Adipocyte (in vitro differentiated cells): Measurements from ENCODE around the gene DCXR.

Experiments used
- DNase-seq: peaks from one replicate; pipeline ENCODE4 v3.0.0-alpha.2; 2015; ENCODE audit warnings: low read depth
- H3K27me3 ChIP-seq: replicated peaks from 2 replicates; pipeline ENCODE4 v1.7.0; 2013; ENCODE audit warnings: mild to moderate bottlenecking, low read length, moderate library complexity; ENCODE audit not compliant: control insufficient read depth, insufficient read depth
- H3K36me3 ChIP-seq: 2 replicates; pipeline ENCODE4 v1.7.0; 2013; ENCODE audit warnings: low read length, mild to moderate bottlenecking, moderate library complexity; ENCODE audit not compliant: control insufficient read depth, insufficient read depth, severe bottlenecking
- H3K4me1 ChIP-seq: 2 replicates; pipeline ENCODE4 v1.7.0; 2013; ENCODE audit warnings: mild to moderate bottlenecking, low read length, moderate library complexity; ENCODE audit not compliant: control insufficient read depth, insufficient read depth
- H3K4me3 ChIP-seq: 2 replicates; pipeline ENCODE4 v1.7.0; 2013; ENCODE audit warnings: mild to moderate bottlenecking, low read length, moderate library complexity
- H3K9ac ChIP-seq: 2 replicates; pipeline ENCODE4 v1.7.0; 2013; ENCODE audit warnings: mild to moderate bottlenecking, low read length, moderate library complexity
- H3K9me3 ChIP-seq: 2 replicates; pipeline ENCODE4 v1.7.0; 2013; ENCODE audit warnings: mild to moderate bottlenecking, low read length, moderate library complexity; ENCODE audit not compliant: control insufficient read depth

DCXR gene

DNA sequence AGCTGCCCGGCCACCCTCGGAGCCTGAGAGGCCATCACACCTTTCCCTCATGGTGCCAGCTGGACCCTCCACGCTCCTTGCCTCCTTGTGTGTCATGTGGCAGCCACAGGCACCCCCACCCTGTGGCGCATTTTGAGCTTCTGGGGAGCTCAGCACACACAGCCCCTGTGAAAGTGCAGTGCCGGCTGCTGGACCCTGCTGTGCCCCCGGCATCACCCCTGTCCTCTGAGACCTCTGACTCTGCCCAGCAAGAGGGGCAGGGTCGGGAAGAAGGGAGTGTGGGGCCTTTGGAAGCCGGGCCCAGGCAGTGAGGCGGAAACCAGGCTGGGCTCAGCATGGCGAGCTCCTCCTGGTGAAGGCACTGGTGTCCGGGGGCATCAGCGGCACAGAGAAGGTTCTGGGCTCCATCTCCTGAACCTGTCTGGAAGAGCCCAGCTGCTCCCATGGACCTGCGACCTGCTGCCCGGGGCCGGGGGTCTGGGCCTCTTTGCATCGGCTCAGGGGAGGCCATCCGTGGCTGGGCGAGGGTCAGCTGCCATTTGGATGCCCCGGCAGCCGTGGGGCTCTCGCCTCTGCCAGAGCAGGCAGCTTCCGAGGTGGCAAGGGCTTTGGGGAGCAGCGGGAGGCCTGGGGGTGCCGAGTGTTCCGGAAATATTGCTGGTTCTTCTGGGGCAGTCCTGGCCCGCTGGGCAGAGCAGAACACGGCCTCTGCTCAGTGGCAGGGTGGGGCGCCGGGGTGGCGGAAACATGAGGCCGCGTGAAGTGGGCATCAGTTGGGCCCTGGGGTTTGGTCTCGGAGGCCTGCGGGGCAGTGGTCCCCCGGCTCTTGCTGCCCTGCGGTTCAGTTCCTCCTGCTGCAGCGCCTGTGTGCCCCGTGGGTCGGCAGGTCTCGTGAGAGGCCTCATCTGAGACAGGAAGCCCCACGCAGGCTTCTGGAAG is 32.7 kb downstream of the DCXR start:
- Histone ChIP-seq H3K4me1 (peaks cover 26% of the 10 kb centered on the region), H3K27me3 (no peaks in the 10 kb centered on the region), H3K4me3 (no peak overlapping the region), H3K36me3 (no peaks in the 10 kb centered on the region), H3K9me3 (no peaks in the 10 kb centered on the region), H3K9ac (peak overlapping the region; percentile 42)
- no peak for DNase-seq

DNA sequence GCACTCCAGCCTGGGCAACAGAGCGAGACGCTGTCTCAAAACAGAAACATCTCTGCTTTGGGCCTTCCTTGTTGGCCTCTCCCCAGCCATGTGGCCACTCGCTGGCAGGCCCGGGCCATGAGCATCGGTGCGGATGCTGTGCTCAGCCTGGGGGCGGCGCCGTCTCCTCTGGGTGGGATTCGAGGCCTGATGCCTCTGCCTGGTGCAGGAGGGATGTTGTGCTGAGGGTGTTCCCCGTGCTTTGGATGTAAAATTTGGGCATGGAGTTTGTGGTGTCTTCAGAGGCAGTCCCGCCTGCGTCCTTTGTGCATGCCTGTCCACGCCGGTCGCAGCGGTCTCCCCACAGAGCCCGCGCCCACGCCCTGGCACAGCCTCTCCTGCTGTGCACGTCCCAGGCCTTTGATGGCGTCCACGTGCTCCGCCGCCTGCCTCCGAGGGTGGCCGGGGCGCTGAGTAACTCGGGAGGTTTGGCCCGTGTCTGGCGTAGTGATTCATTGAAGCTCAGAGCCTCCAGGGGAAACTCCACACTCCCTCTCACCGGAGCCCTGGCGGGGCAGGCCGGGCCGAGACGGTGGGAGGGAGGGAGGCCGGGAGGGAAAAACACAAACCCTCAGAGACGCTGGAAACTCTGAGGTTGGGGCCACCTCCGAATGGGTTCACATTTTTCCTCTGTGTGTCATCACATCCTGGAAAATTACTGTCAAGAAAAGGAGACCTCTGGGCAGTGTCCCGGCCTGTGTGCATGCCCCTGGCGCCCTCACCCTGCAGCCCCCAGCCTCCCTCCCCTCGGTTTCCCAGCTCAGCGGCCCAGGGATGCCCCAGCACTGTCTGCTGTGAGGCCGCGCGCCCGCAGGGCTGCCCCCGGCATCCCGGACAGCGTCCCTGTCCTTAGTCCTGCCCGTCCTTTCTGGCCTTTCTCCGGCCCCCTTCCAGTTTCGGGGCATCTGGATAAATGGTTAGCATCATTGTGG is 33.8 kb downstream of the DCXR start:
- Histone ChIP-seq H3K27me3 (no peaks in the 10 kb centered on the region), H3K9me3 (no peaks in the 10 kb centered on the region), H3K36me3 (no peaks in the 10 kb centered on the region), H3K9ac (peak overlapping the region; percentile 42), H3K4me3 (no peak overlapping the region), H3K4me1 (peaks cover 26% of the 10 kb centered on the region)
- DNase-seq = peak; percentile 96

DNA sequence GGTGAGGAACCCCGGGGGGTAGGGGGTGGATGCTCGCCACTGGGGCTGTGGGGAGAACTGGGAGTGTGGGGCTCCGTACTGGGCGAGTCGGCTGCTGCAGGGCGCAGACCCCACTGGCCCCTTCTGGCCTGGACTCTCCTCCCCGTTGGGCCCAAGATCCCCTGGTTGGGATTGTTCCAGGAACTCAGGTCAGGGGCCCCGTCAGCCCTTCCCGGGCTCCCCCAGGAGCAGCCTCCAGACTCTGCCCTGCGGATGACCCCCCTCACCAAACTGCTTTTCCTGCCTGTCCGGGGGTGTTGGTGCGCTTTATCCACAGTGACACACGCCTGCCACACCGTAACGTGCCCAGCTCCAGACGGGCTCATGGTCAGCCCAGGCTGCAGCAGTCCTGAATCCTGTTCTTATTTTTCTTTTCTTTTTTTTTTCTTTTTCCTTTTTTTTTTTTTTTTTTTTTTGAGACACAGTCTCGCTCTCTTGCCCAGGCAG is 35.9 kb downstream of the DCXR start:
- peaks cover 26% of the 10 kb centered on the region for H3K4me1 ChIP-seq
- H3K9ac ChIP-seq = no peak overlapping the region
- no peak overlapping the region for H3K4me3 ChIP-seq
- DNase-seq = no peak
- peaks cover 6% of the 10 kb centered on the region for H3K36me3 ChIP-seq
- no peaks in the 10 kb centered on the region for H3K27me3 ChIP-seq
- H3K9me3 ChIP-seq = no peaks in the 10 kb centered on the region

DNA sequence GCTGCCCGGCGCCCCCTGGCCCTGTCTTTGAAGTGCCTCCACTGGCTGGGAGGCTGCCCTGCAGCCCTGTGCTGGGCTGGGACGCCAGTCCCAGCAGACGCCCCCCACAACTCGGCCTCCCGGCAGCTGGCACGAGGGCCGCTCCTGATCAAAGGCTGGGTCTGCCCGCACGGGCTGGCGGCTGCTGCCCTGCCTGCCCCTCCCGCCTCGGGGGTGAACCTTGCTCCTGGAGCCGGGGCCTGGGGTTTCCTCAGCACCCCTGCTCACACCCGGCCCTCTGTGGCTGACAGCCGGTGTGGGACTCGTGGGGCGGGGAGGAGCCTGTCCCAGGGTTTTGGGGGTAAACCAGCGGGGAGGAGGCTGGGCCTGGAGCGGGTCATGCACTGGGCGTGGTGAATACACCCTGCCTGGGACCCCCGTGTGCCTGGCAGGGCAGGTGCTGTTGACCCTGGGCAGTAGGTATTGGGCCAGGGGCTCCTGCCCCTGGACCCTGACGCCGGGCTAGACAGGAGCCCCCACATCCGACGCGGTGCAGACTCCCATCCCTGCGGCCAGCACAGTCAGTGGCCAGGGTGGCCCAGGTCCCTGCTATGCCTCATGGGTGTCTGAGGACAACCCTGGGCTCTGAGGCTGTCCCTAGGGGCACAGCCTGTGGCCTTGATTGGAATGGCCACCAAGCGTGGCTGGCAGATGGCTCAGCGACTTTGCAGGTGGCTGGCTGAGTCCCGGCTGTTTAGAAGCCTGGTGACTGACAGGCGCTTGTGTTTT is 36.5 kb downstream of the DCXR start:
- no peak for DNase-seq

DNA sequence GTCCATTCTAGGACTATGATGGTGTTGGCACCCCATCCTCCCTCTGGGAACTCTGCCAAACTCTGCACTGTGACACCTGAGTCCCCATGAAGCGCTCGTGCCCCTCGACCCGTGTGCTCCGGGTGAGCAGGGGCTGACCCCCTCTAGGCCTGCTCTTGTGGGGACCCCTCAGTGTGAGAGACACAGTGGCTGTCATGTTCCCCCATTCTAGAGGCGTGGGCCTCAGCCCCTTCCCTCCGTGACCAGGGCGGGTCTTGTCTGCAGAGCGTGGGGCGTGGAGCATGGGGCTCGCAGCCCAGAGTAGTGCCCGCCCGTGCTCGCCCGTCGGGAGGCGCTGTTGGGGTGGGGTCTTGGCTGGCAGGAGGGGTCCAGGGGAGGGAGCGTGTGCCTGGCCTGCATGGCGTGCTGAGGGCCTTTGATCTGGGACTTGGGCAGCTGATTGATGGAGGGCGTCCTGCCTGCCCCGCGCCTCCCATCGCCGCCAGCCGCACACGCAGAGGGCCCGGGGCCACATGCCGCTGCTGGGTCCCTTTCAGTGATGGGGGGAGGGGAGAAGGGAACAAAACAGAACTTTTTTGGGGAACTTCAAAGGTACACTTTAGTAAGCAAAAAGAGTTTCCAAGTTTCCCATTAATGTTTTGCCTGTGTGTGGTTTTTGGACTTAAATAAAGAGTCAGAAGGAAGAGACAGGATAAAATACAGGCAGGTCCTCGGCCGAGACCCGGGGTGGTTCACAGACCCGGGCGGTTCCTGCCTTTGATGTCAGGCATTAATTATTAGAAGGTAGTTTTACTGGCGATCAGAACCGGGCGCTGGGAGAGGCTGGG is 37.3 kb downstream of the DCXR start:
- no peak overlapping the region for H3K4me3 ChIP-seq
- DNase-seq = no peak

More for the DNA sequence above, 36.5 kb downstream of the DCXR start:
- Histone ChIP-seq H3K4me1 (peaks cover 20% of the 10 kb centered on the region), H3K4me3 (no peak overlapping the region), H3K9ac (no peak overlapping the region), H3K27me3 (no peaks in the 10 kb centered on the region), H3K9me3 (no peaks in the 10 kb centered on the region), H3K36me3 (peaks cover 8% of the 10 kb centered on the region)

DNA sequence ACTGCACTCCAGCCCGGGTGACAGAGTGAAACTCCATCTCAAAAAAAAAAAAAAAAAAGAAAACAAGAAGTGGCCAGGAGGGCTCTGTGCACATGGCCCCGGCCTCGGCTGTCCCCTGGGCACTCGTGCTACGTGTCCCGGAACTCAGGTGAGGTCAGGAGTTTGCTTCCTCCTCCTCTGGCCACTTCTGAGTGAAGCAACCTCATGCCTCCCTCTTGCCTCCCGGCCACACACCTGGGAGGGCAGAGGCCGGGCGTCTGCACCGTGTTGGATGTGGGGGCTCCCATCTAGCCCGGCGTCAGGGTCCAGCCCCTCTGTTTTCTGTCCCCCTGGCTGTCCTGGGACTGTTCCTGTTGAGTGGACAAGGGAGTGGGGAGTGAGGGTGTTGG is 37.9 kb downstream of the DCXR start:
- Histone ChIP-seq H3K36me3 (peaks cover 8% of the 10 kb centered on the region), H3K9ac (no peak overlapping the region), H3K27me3 (no peaks in the 10 kb centered on the region), H3K4me3 (no peak overlapping the region), H3K4me1 (peaks cover 16% of the 10 kb centered on the region), H3K9me3 (no peaks in the 10 kb centered on the region)
- no peak for DNase-seq

More for the DNA sequence above, 37.3 kb downstream of the DCXR start:
- H3K27me3 ChIP-seq = no peaks in the 10 kb centered on the region
- no peak overlapping the region for H3K9ac ChIP-seq
- H3K36me3 ChIP-seq = peaks cover 8% of the 10 kb centered on the region
- H3K4me1 ChIP-seq = peaks cover 16% of the 10 kb centered on the region
- no peaks in the 10 kb centered on the region for H3K9me3 ChIP-seq

DNA sequence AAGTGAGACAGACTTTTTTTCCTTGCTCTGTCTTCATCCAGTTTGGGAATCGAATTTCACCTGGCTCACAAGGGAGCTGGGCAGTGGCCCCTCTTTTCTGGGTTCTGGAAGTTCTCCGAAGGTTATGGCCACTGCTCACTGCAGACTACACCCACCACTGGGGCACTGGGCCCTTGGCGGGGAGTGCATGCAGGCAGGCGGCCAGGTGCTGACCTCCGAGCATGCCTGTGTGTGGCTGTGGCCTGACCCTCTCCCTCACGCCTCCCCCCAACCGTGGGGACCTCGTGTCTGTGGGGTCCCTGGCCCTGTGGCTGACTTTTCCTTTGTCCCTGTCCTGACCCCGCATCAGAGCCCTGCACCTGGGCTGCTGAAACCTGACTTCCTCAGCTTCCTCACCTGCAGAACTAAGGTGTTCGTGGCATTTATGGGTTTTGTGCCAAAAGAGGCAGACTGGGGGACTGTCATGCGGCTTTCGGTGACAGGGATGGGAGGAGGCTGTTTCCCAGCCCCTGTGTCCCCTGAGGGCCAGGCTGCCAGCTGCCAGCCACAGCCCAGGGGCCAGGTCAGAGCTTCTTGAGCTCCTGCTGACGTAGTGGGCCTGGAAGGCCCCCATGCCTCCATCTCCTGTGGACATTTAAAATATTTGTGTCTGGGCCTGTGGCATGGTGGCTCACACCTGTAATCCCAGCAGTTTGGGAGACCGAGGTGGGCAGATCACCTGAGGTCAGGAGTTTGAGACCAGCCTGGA is 38.6 kb downstream of the DCXR start:
- DNase-seq = no peak

DNA sequence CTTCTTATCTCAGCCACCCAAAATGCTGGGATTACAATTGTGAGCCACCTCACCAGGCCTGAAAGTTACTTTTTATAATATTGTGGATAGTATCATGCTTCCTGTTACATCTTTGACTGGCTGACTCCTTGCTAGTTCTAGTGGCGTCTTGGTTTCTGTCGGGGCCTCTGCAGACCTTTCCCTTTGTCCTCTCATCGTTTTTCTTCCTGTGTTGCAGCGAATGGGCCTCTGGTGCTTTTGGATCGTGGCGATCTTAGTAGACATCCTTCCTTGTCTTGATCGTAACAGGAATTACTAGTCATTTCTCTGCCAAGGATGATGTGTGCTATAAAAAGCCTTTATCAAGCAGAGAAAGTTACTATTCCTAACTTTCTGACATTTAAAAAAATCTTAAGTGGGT is 39.3 kb downstream of the DCXR start:
- peaks cover 11% of the 10 kb centered on the region for H3K36me3 ChIP-seq
- no peaks in the 10 kb centered on the region for H3K9me3 ChIP-seq
- no peaks in the 10 kb centered on the region for H3K27me3 ChIP-seq
- DNase-seq = no peak
- H3K4me3 ChIP-seq = no peak overlapping the region
- peaks cover 6% of the 10 kb centered on the region for H3K4me1 ChIP-seq
- H3K9ac ChIP-seq = no peak overlapping the region

More for the DNA sequence above, 38.6 kb downstream of the DCXR start:
- Histone ChIP-seq H3K9me3 (no peaks in the 10 kb centered on the region), H3K27me3 (no peaks in the 10 kb centered on the region), H3K4me1 (peaks cover 10% of the 10 kb centered on the region), H3K9ac (no peak overlapping the region), H3K4me3 (no peak overlapping the region), H3K36me3 (peaks cover 8% of the 10 kb centered on the region)

DNA sequence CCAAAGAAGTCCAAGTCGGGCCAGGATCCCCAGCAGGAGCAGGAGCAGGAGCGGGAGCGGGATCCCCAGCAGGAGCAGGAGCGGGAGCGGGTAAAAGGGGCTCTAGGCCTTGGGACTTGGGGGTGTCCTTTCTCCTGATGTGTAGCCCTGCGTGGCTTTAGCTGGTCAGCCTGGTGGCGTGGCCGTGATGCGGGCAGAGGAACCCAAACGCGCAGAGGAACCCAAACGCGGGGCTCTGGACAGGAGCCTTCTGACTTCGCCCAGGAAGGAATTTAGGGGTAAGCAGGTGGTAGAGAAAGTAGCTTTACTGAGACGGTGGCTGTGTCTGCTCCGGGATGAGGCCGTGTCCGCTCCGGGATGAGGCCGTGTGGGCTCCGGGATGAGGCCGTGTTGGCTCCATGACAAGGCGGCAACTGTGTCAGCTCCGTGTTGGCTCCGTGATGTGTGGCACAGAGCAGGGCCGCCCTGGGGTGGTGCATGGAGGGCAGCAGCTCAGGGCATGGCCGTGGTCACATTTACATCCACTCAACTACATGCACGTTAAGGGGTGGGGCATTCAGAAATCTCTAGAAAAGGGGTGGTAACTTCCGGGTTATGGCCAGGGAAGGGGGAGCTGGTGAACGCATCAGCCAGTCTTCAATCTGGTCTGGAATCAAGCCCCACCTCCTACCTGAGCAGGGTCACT is 40.6 kb downstream of the DCXR start:
- no peak overlapping the region for H3K4me3 ChIP-seq
- H3K9me3 ChIP-seq = no peaks in the 10 kb centered on the region
- no peak overlapping the region for H3K9ac ChIP-seq
- no peak for DNase-seq
- H3K27me3 ChIP-seq = no peaks in the 10 kb centered on the region
- H3K4me1 ChIP-seq = peaks cover 4% of the 10 kb centered on the region
- peaks cover 11% of the 10 kb centered on the region for H3K36me3 ChIP-seq
